ENCODE data around the gene KCNK10.

DNA sequence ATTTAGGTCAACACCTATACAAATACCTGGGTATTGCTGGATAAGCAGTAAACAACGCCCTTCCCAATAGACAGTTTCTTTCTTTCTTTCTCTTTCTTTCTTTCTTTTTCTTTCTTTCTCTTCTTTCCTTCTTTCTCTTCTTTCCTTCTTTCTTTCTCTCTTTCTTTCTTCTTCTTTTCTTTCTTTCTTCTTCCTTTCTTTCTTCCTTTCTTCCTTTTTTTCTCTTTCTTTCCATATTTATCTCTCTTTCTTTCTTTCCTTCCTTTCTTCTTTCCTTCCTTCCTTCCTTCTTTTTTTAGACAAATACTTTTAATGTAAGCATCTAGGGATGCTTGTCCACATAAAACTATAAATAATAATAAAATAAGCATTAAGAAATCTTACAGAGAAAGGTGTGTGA is 123.2 kb downstream of the KCNK10 start:
- TF ChIP-seq, protein P1, sequence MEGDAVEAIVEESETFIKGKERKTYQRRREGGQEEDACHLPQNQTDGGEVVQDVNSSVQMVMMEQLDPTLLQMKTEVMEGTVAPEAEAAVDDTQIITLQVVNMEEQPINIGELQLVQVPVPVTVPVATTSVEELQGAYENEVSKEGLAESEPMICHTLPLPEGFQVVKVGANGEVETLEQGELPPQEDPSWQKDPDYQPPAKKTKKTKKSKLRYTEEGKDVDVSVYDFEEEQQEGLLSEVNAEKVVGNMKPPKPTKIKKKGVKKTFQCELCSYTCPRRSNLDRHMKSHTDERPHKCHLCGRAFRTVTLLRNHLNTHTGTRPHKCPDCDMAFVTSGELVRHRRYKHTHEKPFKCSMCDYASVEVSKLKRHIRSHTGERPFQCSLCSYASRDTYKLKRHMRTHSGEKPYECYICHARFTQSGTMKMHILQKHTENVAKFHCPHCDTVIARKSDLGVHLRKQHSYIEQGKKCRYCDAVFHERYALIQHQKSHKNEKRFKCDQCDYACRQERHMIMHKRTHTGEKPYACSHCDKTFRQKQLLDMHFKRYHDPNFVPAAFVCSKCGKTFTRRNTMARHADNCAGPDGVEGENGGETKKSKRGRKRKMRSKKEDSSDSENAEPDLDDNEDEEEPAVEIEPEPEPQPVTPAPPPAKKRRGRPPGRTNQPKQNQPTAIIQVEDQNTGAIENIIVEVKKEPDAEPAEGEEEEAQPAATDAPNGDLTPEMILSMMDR (IDR thresholded peaks at IDR 0.05) = no peak
- TF ChIP-seq POLR2A (IDR thresholded peaks at IDR 0.05) = no peak
